GM12892 (cell line): Measurements from ENCODE around the gene NDC80.

Experiments used
- POLR2A ChIP-seq: IDR thresholded peaks from 2 replicates; pipeline ENCODE4 v1.6.1; 2011; ENCODE audit warnings: low read depth, low read length, control low read depth
- POLR2AphosphoS5 ChIP-seq: IDR thresholded peaks from 2 replicates; pipeline ENCODE4 v1.6.1; 2011; ENCODE audit warnings: low read depth, low read length, control low read depth
- TAF1 ChIP-seq: IDR thresholded peaks from 2 replicates; pipeline ENCODE4 v1.6.1; 2011; ENCODE audit warnings: low read depth, mild to moderate bottlenecking, control low read depth, low read length, borderline replicate concordance

DNA sequence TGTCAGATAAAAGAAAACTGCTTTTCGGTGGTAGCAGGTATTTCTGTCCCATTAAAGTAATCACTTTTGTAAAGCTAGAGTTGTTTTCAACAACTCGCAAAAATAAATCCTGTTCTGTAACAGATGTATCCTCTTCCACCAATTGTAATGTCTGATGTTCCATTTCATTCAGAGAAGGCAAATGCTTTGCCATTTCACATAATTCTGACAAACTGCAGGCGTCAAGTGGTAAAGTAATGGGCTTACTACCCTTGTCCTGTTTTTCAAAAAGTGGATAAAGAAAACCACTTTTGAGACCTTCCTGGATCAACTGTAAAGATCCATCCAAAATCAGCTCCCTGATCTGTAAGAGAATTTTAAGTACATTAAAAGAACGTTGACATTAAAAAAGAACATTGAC, 16.7 kb upstream of the NDC80 start:
- no peak for TF ChIP-seq POLR2A
- no peak for TF ChIP-seq POLR2AphosphoS5
- TF ChIP-seq TAF1 = no peak
